Activated CD8-positive, alpha-beta T cell treated with anti-CD3 and anti-CD28 coated beads for 36 hours (primary cell): ENCODE results near the gene ANKRD66. TPM values are rescaled to one million over a fixed set of nuclear protein-coding genes. Genes with fewer than 3 reads are reported as not detected.
A peak's percentile ranks its signal among the peaks of the same experiment; 100 is the strongest.

Source experiments
- ATAC-seq: fragments of 200-7000 bp; cut with Tn5 transposase; one replicate; pipeline ENCODE4 v1.10.0; 2021; ENCODE audit warnings: mild to moderate bottlenecking, moderate library complexity
- CTCF ChIA-PET: fragments of 350-600 bp; sonication (Branson Sonifier 250); formaldehyde crosslinking; loops from one replicate; lab custom pipeline; 2021; ENCODE audit warnings: antibody characterized with exemption; lab: Charles Lee
- POLR2A ChIA-PET: fragments of 350-600 bp; sonication (Branson Sonifier 250); formaldehyde crosslinking; loops from one replicate; lab custom pipeline; 2021; ENCODE audit warnings: antibody characterized with exemption; lab: Charles Lee
- DNase-seq: peaks from one replicate; pipeline ENCODE4 v3.0.0-alpha.2; 2020
- H3K27ac Mint-ChIP-seq: one replicate; pipeline ENCODE4 v1.8.0; 2021; ENCODE audit warnings: mild to moderate bottlenecking, mixed read lengths
- H3K27me3 Mint-ChIP-seq: one replicate; pipeline ENCODE4 v1.8.0; 2021; ENCODE audit warnings: mixed read lengths
- H3K36me3 Mint-ChIP-seq: one replicate; pipeline ENCODE4 v1.8.0; 2021; ENCODE audit warnings: low read depth, mixed read lengths
- H3K4me1 Mint-ChIP-seq: one replicate; pipeline ENCODE4 v1.8.0; 2021; ENCODE audit warnings: low read depth, mixed read lengths
- H3K4me3 Mint-ChIP-seq: one replicate; pipeline ENCODE4 v1.8.0; 2021; ENCODE audit warnings: mild to moderate bottlenecking, moderate library complexity, mixed read lengths
- H3K9me3 Mint-ChIP-seq: one replicate; pipeline ENCODE4 v1.8.0; 2021; ENCODE audit warnings: mixed read lengths
- intact Hi-C: fragments of 100-400 bp; cut with micrococcal nuclease; formaldehyde crosslinking; loops from one replicate; pipeline ENCODE4 v1.10.0; 2022
- total RNA-seq, 2 experiments: library from RNA; stranded (reverse); gene quantifications; one replicate each; pipeline ENCODE4 v1.2.3, GENCODE V29; 2021
- TF ChIP-seq, protein P1 (sequence below): fragments of 200-600 bp; IDR thresholded peaks from one replicate; pipeline ENCODE4 v1.8.0; 2022; ENCODE audit warnings: antibody characterized with exemption, mild to moderate bottlenecking

ANKRD66 gene
- total RNA-seq: not detected

DNA sequence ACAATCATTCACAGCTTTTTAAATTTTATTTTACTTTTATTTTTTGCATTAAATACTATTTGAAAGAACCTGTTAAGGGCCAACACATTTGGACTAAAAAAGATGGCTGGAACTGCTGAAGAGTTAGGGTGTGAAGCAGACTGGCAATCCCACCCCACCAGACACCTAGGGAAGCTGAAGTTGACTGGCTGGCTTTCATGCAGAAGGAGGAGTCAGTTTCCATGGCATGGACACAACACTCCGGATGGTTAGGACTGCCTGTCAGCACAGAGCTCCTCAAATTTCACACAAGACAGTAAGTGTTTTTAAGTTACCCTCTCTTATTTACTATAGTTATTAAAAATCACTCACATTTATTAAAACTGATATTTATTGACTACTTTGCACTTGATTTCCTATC, at the start of gene ANKRD66:
Gene ANKRD66, plus strand, starts transcription at position 238 of the 400 bp plus-strand sequence. CDS start 5,016 bp downstream, outside the sequence.
- ChIA-PET CTCF (no interaction called here), POLR2A (no interaction called here)
- Mint-ChIP-seq H3K4me1 (no peaks in the 10 kb centered on the region), H3K36me3 (no peaks in the 10 kb centered on the region), H3K27me3 (peaks cover 21% of the 10 kb centered on the region), H3K9me3 (no peaks in the 10 kb centered on the region), H3K27ac (no peak within 1 kb of the TSS), H3K4me3 (no peak within 1 kb of the TSS)
- DNase-seq (no peak), ATAC-seq (no peak)
- intact Hi-C loops: no loop called here
- TF ChIP-seq, protein P1, sequence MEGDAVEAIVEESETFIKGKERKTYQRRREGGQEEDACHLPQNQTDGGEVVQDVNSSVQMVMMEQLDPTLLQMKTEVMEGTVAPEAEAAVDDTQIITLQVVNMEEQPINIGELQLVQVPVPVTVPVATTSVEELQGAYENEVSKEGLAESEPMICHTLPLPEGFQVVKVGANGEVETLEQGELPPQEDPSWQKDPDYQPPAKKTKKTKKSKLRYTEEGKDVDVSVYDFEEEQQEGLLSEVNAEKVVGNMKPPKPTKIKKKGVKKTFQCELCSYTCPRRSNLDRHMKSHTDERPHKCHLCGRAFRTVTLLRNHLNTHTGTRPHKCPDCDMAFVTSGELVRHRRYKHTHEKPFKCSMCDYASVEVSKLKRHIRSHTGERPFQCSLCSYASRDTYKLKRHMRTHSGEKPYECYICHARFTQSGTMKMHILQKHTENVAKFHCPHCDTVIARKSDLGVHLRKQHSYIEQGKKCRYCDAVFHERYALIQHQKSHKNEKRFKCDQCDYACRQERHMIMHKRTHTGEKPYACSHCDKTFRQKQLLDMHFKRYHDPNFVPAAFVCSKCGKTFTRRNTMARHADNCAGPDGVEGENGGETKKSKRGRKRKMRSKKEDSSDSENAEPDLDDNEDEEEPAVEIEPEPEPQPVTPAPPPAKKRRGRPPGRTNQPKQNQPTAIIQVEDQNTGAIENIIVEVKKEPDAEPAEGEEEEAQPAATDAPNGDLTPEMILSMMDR: no peak

- Mint-ChIP-seq H3K9me3 (no peaks in the 10 kb centered on the region), H3K27me3 (peaks cover 28% of the 10 kb centered on the region), H3K27ac (no peak overlapping the region), H3K4me3 (no peak overlapping the region), H3K4me1 (no peaks in the 10 kb centered on the region), H3K36me3 (no peaks in the 10 kb centered on the region)
- POLR2A ChIA-PET: no interaction called here
- TF ChIP-seq, protein P1: no peak
- DNase-seq (no peak), ATAC-seq (no peak)
- CTCF ChIA-PET: no interaction called here
- intact Hi-C loops: no loop called here
Measured at GRCh38 chr6:46699970-46700369, 46.8 kb upstream of the ANKRD66 start.

DNA sequence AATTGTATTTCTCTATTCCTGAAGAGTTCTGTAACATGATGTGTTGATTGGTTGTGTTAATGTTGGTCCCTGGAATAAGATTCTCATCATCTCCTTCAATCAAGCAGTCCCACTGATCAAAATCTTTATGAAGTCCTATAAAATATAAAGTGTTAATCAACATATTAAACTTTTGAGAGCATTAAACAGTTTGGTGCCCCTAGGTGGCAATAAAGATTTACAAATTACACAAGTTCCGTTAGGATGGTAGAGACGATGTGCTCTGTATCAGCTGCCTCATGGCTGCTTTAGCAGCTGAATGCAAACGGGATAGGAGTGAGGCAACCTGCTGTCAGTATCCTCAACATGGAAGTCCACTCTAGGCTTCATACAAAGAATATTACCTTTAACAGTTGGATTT, 42.2 kb upstream of the ANKRD66 start:
- peak; percentile 37 for ATAC-seq
- H3K4me1 Mint-ChIP-seq: no peaks in the 10 kb centered on the region
- H3K4me3 Mint-ChIP-seq: no peak overlapping the region
- ChIA-PET CTCF (interaction anchor here (0.9 kb wide), 1 partner anchor 287 kb away, joined by 3 read pairs; no protein-coding TSS in a partner anchor), POLR2A (no interaction called here)
- no peaks in the 10 kb centered on the region for H3K9me3 Mint-ChIP-seq
- TF ChIP-seq, protein P1: no peak
- no peak for DNase-seq
- H3K27ac Mint-ChIP-seq: no peak overlapping the region
- intact Hi-C loops: no loop called here
- H3K36me3 Mint-ChIP-seq: no peaks in the 10 kb centered on the region
- H3K27me3 Mint-ChIP-seq: peaks cover 33% of the 10 kb centered on the region

DNA sequence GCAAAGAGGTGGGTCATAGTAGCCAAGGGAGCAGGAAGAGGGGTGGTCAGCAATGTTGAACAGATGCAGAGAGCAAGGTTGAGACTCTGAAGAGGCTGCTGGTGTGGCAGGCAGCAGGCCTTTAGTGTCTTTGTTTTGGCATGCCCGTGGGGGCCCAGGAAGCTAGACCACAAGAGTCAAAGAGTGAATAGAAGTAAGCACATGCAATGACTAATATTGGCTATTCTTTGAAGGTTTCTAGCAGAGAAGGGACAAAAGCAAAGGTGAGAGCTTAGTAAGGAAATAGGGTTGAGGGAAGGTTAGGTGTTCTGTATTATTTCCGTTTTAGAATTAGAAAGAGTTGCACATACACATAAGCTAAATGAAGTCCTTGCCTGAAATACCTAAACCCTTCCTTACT, 40.3 kb upstream of the ANKRD66 start:
- intact Hi-C loops: no loop called here
- Mint-ChIP-seq H3K36me3 (no peaks in the 10 kb centered on the region), H3K4me3 (no peak overlapping the region), H3K4me1 (no peaks in the 10 kb centered on the region), H3K9me3 (no peaks in the 10 kb centered on the region), H3K27me3 (peaks cover 36% of the 10 kb centered on the region), H3K27ac (no peak overlapping the region)
- TF ChIP-seq, protein P1: no peak
- peak; percentile 12 for DNase-seq
- CTCF ChIA-PET: no interaction called here
- ATAC-seq: peak; percentile 39
- POLR2A ChIA-PET: no interaction called here

GRCh38 chr6:46711491-46711890, 35.2 kb upstream of the ANKRD66 start:
- Mint-ChIP-seq H3K36me3 (no peaks in the 10 kb centered on the region), H3K27ac (no peak overlapping the region), H3K4me1 (no peaks in the 10 kb centered on the region), H3K27me3 (peaks cover 21% of the 10 kb centered on the region), H3K4me3 (no peak overlapping the region), H3K9me3 (no peaks in the 10 kb centered on the region)
- CTCF ChIA-PET: no interaction called here
- POLR2A ChIA-PET: no interaction called here
- TF ChIP-seq, protein P1: no peak
- intact Hi-C loops: no loop called here
- ATAC-seq (no peak), DNase-seq (no peak)
